GM12878 (cell line): ENCODE results near the gene PPARA. TPM values are rescaled to one million over a fixed set of nuclear protein-coding genes. Genes with fewer than 3 reads are reported as not detected.

Experiments
- ATAC-seq: fragments of 200-7000 bp; cut with Tn5 transposase; 3 replicates; pipeline ENCODE4 v1.9.1; 2020; ENCODE audit warnings: mild to moderate bottlenecking, moderate library complexity
- BruUV-seq: library from RNA; stranded (reverse); fragments of 400-500 nt; replicated peaks from 2 replicates; lab custom pipeline; 2021; lab: Mats Ljungman, UMichigan
- CTCF ChIA-PET: fragments of 300-600 bp; sonication (Branson Sonifier 250); formaldehyde crosslinking; extraction: SDS; loops from one replicate; lab custom pipeline; 2021; ENCODE audit warnings: inconsistent platforms; lab: Yijun Ruan, JAX
- POLR2A ChIA-PET: fragments of 350-600 bp; formaldehyde crosslinking; extraction: SDS; loops from one replicate; lab custom pipeline; 2021; ENCODE audit warnings: inconsistent platforms; lab: Charles Lee
- RAD21 ChIA-PET: fragments of 300-600 bp; sonication (Branson Sonifier 250); formaldehyde crosslinking; loops from one replicate; lab custom pipeline; 2023; ENCODE audit warnings: antibody characterized with exemption; ENCODE audit not compliant: unreplicated experiment; lab: Charles Lee
- SMC1A ChIA-PET: fragments of 300-600 bp; sonication (Branson Sonifier 250); formaldehyde crosslinking; loops from one replicate; lab custom pipeline; 2023; ENCODE audit not compliant: unreplicated experiment, uncharacterized antibody; lab: Charles Lee
- DNase-seq: peaks from one replicate; pipeline ENCODE4 v3.0.0-alpha.2; 2011; ENCODE audit warnings: low read depth, low spot score
- FAIRE-seq: peaks from 3 replicates; lab custom pipeline; 2011; peaks lifted over from hg19 to GRCh38; lab: Jason Lieb, UNC
- H2AFZ ChIP-seq: 2 replicates; pipeline ENCODE4 v1.6.0; 2011; ENCODE audit warnings: low read depth, low read length, control low read depth; ENCODE audit not compliant: control insufficient read depth
- H3K27ac ChIP-seq: 2 replicates; pipeline ENCODE4 v1.5.1; 2011; ENCODE audit warnings: control low read depth; ENCODE audit not compliant: control insufficient read depth, insufficient read depth
- H3K27me3 ChIP-seq, 2 experiments: replicated peaks in 1 of 2; 2 replicates each; pipeline versions ENCODE4 v1.6.0 to v1.6.1; 2011; ENCODE audit warnings: low read length in 1 of 2; ENCODE audit not compliant: control insufficient read depth in 2 of 2, insufficient read depth in 2 of 2
- H3K36me3 ChIP-seq, 2 experiments: 2 replicates each; pipeline ENCODE4 v1.5.1; 2011; ENCODE audit warnings: low read length in 1 of 2; ENCODE audit not compliant: control insufficient read depth in 2 of 2, insufficient read depth in 2 of 2
- H3K4me1 ChIP-seq: 2 replicates; pipeline ENCODE4 v1.6.1; 2011; ENCODE audit warnings: mild to moderate bottlenecking, low read length, moderate library complexity, mixed read lengths; ENCODE audit not compliant: control insufficient read depth, insufficient read depth
- H3K4me2 ChIP-seq: 2 replicates; pipeline ENCODE4 v1.6.0; 2011; ENCODE audit warnings: control low read depth; ENCODE audit not compliant: control insufficient read depth, insufficient read depth
- H3K4me3 ChIP-seq: fragments of 200-600 bp; sonication (generic); 2 replicates; pipeline ENCODE4 v1.5.1; 2016
- H3K79me2 ChIP-seq: 2 replicates; pipeline ENCODE4 v1.6.0; 2011; ENCODE audit warnings: low read length; ENCODE audit not compliant: control insufficient read depth, insufficient read depth
- H3K9ac ChIP-seq: 2 replicates; pipeline ENCODE4 v1.8.0; 2011; ENCODE audit warnings: low read length, control low read depth, mixed read lengths; ENCODE audit not compliant: control insufficient read depth, insufficient read depth
- H3K9me3 ChIP-seq: replicated peaks from 3 replicates; pipeline ENCODE4 v1.5.1; 2011; ENCODE audit warnings: mild to moderate bottlenecking, low read length; ENCODE audit not compliant: control insufficient read depth, insufficient read depth
- H4K20me1 ChIP-seq: 2 replicates; pipeline ENCODE4 v1.6.0; 2011; ENCODE audit not compliant: control insufficient read depth, insufficient read depth
- BCLAF1 ChIP-seq: fragments of 450-650 bp; IDR thresholded peaks from 2 replicates; pipeline ENCODE4 v1.6.1; 2017; ENCODE audit warnings: antibody characterized with exemption, mild to moderate bottlenecking, moderate library complexity
- CEBPB ChIP-seq, 2 experiments: fragments of 150-350 bp in 1 of 2; IDR thresholded peaks; 2 replicates each; pipeline ENCODE4 v1.6.1; 2012 to 2014; ENCODE audit warnings: low read depth in 2 of 2, low read length in 2 of 2, borderline replicate concordance in 1 of 2, inconsistent platforms in 1 of 2
- HDAC2 ChIP-seq: fragments of 200-600 bp; sonication (generic); IDR thresholded peaks from 2 replicates; pipeline ENCODE4 v1.6.1; 2017
- IKZF1 ChIP-seq: fragments of 450-650 bp; conservative IDR thresholded peaks from 2 replicates; pipeline ENCODE4 v1.6.1; 2017; ENCODE audit warnings: antibody characterized with exemption, mild to moderate bottlenecking
- KDM1A ChIP-seq: fragments of 200-600 bp; sonication (generic); IDR thresholded peaks from 2 replicates; pipeline ENCODE4 v1.6.1; 2016; ENCODE audit warnings: borderline replicate concordance
- NKRF ChIP-seq: fragments of 450-650 bp; conservative IDR thresholded peaks from 2 replicates; pipeline ENCODE4 v1.6.1; 2017; ENCODE audit warnings: mild to moderate bottlenecking, moderate library complexity
- POU2F2 ChIP-seq: IDR thresholded peaks from 3 replicates; pipeline ENCODE4 v1.6.1; 2011; ENCODE audit warnings: low read depth, mild to moderate bottlenecking, low read length, borderline replicate concordance
- SIN3A ChIP-seq: IDR thresholded peaks from 2 replicates; pipeline ENCODE4 v1.6.1; 2012; ENCODE audit warnings: low read depth, low read length, improper control_type of control experiment
- USF2 ChIP-seq: IDR thresholded peaks from 2 replicates; pipeline ENCODE4 v1.6.1; 2011; ENCODE audit warnings: low read depth, low read length, improper control_type of control experiment, borderline replicate concordance
- ZNF207 ChIP-seq: fragments of 450-650 bp; IDR thresholded peaks from 2 replicates; pipeline ENCODE4 v1.6.1; 2014; ENCODE audit warnings: antibody characterized with exemption, mild to moderate bottlenecking, borderline replicate concordance
- ZZZ3 ChIP-seq: IDR thresholded peaks from 2 replicates; pipeline ENCODE4 v1.6.1; 2011; ENCODE audit warnings: low read depth; ENCODE audit not compliant: control insufficient read depth, insufficient read length
- WGBS: methylation state at CpG from one replicate; pipeline ENCODE4 v1.1.6; 2016; ENCODE audit warnings: low lambda C conversion rate; ENCODE audit not compliant: insufficient replicate concordance, insufficient coverage; ENCODE audit errors: missing lambda C conversion rate; 5-methylcytosine and 5-hydroxymethylcytosine counted together
- in situ Hi-C: fragments of 300-500 bp; cut with MboI; formaldehyde crosslinking; loops from 9 replicates; pipeline ENCODE4 v1.14.3; 2018; ENCODE audit warnings: mixed read lengths
- intact Hi-C: fragments of 100-400 bp; cut with micrococcal nuclease; formaldehyde crosslinking; loops from one replicate; pipeline ENCODE4 v1.14.2; 2022; ENCODE audit not compliant: unreplicated experiment
- polyA plus RNA-seq, 11 experiments: library from polyadenylated mRNA; depleted of rRNA in 4 of 11; unstranded in 6 of 11; stranded (reverse) in 5 of 11; fragments of >200 nt; fragmentation: Nextera tagmentation in 4 of 11; fragmentation: Illumina TruSeq in 1 of 11; extraction: Ambion mirVana in 4 of 11; extraction: Trizol in 1 of 11; gene quantifications; 1 replicate in 1 of 11; 2 replicates in 10 of 11; pipeline versions ENCODE4 v1.2.1 to v1.2.3, GENCODE V29; 2011 to 2016; ENCODE audit warnings: inconsistent platforms in 2 of 11, missing spikeins in 2 of 11, low read depth in 1 of 11
- total RNA-seq, 4 experiments: library from RNA; depleted of rRNA in 3 of 4; stranded (reverse); fragments of >200 nt in 3 of 4; fragmentation: Illumina TruSeq in 1 of 4; extraction: Trizol in 1 of 4; gene quantifications; 2 replicates each; pipeline versions ENCODE4 v1.2.1 to v1.2.3, GENCODE V29; 2013 to 2021
- TF ChIP-seq, protein P1 (sequence below): IDR thresholded peaks from 2 replicates; pipeline ENCODE4 v1.6.1; 2012; ENCODE audit warnings: improper control_type of control experiment, low read depth, low read length; ENCODE audit not compliant: insufficient replicate concordance

The PPARA gene
- total and polyA plus RNA-seq, 10 of the 15 experiments (the other 5 are each of a cell fraction or from before 2014, with no cell fraction given) = 0.72 to 10.4 (median 4.6) TPM

- TF ChIP-seq, protein P1, sequence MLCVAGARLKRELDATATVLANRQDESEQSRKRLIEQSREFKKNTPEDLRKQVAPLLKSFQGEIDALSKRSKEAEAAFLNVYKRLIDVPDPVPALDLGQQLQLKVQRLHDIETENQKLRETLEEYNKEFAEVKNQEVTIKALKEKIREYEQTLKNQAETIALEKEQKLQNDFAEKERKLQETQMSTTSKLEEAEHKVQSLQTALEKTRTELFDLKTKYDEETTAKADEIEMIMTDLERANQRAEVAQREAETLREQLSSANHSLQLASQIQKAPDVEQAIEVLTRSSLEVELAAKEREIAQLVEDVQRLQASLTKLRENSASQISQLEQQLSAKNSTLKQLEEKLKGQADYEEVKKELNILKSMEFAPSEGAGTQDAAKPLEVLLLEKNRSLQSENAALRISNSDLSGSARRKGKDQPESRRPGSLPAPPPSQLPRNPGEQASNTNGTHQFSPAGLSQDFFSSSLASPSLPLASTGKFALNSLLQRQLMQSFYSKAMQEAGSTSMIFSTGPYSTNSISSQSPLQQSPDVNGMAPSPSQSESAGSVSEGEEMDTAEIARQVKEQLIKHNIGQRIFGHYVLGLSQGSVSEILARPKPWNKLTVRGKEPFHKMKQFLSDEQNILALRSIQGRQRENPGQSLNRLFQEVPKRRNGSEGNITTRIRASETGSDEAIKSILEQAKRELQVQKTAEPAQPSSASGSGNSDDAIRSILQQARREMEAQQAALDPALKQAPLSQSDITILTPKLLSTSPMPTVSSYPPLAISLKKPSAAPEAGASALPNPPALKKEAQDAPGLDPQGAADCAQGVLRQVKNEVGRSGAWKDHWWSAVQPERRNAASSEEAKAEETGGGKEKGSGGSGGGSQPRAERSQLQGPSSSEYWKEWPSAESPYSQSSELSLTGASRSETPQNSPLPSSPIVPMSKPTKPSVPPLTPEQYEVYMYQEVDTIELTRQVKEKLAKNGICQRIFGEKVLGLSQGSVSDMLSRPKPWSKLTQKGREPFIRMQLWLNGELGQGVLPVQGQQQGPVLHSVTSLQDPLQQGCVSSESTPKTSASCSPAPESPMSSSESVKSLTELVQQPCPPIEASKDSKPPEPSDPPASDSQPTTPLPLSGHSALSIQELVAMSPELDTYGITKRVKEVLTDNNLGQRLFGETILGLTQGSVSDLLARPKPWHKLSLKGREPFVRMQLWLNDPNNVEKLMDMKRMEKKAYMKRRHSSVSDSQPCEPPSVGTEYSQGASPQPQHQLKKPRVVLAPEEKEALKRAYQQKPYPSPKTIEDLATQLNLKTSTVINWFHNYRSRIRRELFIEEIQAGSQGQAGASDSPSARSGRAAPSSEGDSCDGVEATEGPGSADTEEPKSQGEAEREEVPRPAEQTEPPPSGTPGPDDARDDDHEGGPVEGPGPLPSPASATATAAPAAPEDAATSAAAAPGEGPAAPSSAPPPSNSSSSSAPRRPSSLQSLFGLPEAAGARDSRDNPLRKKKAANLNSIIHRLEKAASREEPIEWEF = no peak
- TF ChIP-seq KDM1A (no peak), NKRF (no peak)
These were observed 5.7 kb downstream of the PPARA start (continued) for GRCh38 chr22:46156031-46156430.

- ChIA-PET CTCF (no interaction called here), POLR2A (no interaction called here), RAD21 (no interaction called here), SMC1A (interaction anchor here (1.1 kb wide), 1 partner anchor 128 kb away, joined by 6 read pairs; no protein-coding TSS in a partner anchor)
- Histone ChIP-seq H3K4me2 (no peak overlapping the region), H3K27ac (no peak overlapping the region), H3K4me1 (no peaks in the 10 kb centered on the region), H3K79me2 (no peaks in the 10 kb centered on the region), H3K9me3 (no peaks in the 10 kb centered on the region), H3K36me3 (peaks cover 0 to 5% of the 10 kb centered on the region in 2 experiments; a peak in 2 of 4 replicates), H3K4me3 (no peak overlapping the region), H3K27me3 (no peaks in the 10 kb centered on the region), H4K20me1 (no peaks in the 10 kb centered on the region), H3K9ac (no peak overlapping the region), H2AFZ (no peak overlapping the region)
- no TSS peak for BruUV-seq
- ATAC-seq = no peak
- in situ Hi-C loops = no loop called here
- intact Hi-C loops = no loop called here
- peak; percentile 35 for FAIRE-seq
- DNase-seq = no peak
- 91% methylated on average over 7 of the region's 7 CpGs for WGBS
- TF ChIP-seq USF2 (no peak), IKZF1 (no peak), ZNF207 (no peak), ZZZ3 (no peak), CEBPB (IDR thresholded peaks at IDR 0.05; ENCODE audit: borderline replicate concordance in 1 of 2, low read depth in 2 of 2, low read length in 2 of 2) (no peak), HDAC2 (no peak), SIN3A (no peak), BCLAF1 (no peak), POU2F2 (no peak)
These were observed 8.0 kb downstream of the PPARA start for GRCh38 chr22:46158283-46158682.
